ENCODE results near the gene NECAB2.

- TF ChIP-seq, protein P1, sequence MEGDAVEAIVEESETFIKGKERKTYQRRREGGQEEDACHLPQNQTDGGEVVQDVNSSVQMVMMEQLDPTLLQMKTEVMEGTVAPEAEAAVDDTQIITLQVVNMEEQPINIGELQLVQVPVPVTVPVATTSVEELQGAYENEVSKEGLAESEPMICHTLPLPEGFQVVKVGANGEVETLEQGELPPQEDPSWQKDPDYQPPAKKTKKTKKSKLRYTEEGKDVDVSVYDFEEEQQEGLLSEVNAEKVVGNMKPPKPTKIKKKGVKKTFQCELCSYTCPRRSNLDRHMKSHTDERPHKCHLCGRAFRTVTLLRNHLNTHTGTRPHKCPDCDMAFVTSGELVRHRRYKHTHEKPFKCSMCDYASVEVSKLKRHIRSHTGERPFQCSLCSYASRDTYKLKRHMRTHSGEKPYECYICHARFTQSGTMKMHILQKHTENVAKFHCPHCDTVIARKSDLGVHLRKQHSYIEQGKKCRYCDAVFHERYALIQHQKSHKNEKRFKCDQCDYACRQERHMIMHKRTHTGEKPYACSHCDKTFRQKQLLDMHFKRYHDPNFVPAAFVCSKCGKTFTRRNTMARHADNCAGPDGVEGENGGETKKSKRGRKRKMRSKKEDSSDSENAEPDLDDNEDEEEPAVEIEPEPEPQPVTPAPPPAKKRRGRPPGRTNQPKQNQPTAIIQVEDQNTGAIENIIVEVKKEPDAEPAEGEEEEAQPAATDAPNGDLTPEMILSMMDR (IDR thresholded peaks at IDR 0.05) = no peak
- TF ChIP-seq POLR2A (IDR thresholded peaks at IDR 0.05) = no peak
Measured at GRCh38 chr16:83935858-83936255, 32.2 kb upstream of the NECAB2 start.

Measured in body of pancreas (tissue), 4 donors.